GM21367 (cell line): ENCODE results near the gene RAP1A.
A peak's percentile ranks its signal among the peaks of the same experiment; 100 is the strongest.

Source experiments
- ATAC-seq: cut with Tn5 transposase; IDR thresholded peaks from one replicate; pipeline ENCODE4 v1.9.1; 2021; ENCODE audit not compliant: unreplicated experiment

Gene RAP1A

GRCh38 chr1:111619635-111620440, at the start of gene RAP1A:
Gene RAP1A, plus strand, starts transcription at chr1:111619789. Its CDS starts 71,572 bp downstream, at chr1:111691361.
- ATAC-seq: peak; percentile 48

- no peak for ATAC-seq
These were observed 49.7 kb upstream of the RAP1A start for GRCh38 chr1:111569913-111570312.

- no peak for ATAC-seq
These were observed 48.8 kb upstream of the RAP1A start for GRCh38 chr1:111570781-111571181.

- no peak for ATAC-seq
These were observed 48.4 kb upstream of the RAP1A start for GRCh38 chr1:111571239-111571638.

GRCh38 chr1:111571987-111572386, 47.6 kb upstream of the RAP1A start:
- ATAC-seq: no peak

- ATAC-seq: no peak
These were observed 43.0 kb upstream of the RAP1A start for GRCh38 chr1:111576547-111576946.

GRCh38 chr1:111577814-111578213, 41.8 kb upstream of the RAP1A start:
- ATAC-seq: no peak

GRCh38 chr1:111581166-111581565, 38.4 kb upstream of the RAP1A start:
- no peak for ATAC-seq

GRCh38 chr1:111582016-111582415, 37.6 kb upstream of the RAP1A start:
- no peak for ATAC-seq

- ATAC-seq: no peak
These were observed 36.7 kb upstream of the RAP1A start for GRCh38 chr1:111582644-111583618.

GRCh38 chr1:111585447-111586086, 34.0 kb upstream of the RAP1A start:
- ATAC-seq: no peak

- no peak for ATAC-seq
These were observed 33.5 kb upstream of the RAP1A start for GRCh38 chr1:111586112-111586511.

- no peak for ATAC-seq
These were observed 31.9 kb upstream of the RAP1A start for GRCh38 chr1:111587509-111588174.

- ATAC-seq: no peak
These were observed 27.7 kb upstream of the RAP1A start for GRCh38 chr1:111591937-111592336.

- peak; percentile 74 for ATAC-seq
These were observed 26.9 kb upstream of the RAP1A start for GRCh38 chr1:111592389-111593361.

GRCh38 chr1:111593403-111594305, 25.9 kb upstream of the RAP1A start:
- no peak for ATAC-seq

- no peak for ATAC-seq
These were observed 25.3 kb upstream of the RAP1A start for GRCh38 chr1:111594306-111594693.

GRCh38 chr1:111595807-111596206, 23.8 kb upstream of the RAP1A start:
- ATAC-seq: no peak

GRCh38 chr1:111596499-111596898, 23.1 kb upstream of the RAP1A start:
- ATAC-seq: no peak
